ENCODE measurements around the gene PRKCE.

PRKCE gene

GRCh38 chr2:46157966-46158310, 506.5 kb downstream of the PRKCE start:
- H3K4me1 Mint-ChIP-seq: peaks cover 33% of the 10 kb centered on the region

GRCh38 chr2:46158661-46159060, 507.2 kb downstream of the PRKCE start:
- H3K4me1 Mint-ChIP-seq: peaks cover 34% of the 10 kb centered on the region
- TF ChIP-seq CTCF (IDR thresholded peaks at IDR 0.05; ENCODE audit: unreplicated experiment in 3 of 3): no peak
- no peak overlapping the region for H3K4me3 Mint-ChIP-seq
- H3K27me3 Mint-ChIP-seq (ENCODE audit: low read depth): no peaks in the 10 kb centered on the region
- no peak overlapping the region for H3K27ac Mint-ChIP-seq
- H3K9me3 Mint-ChIP-seq: no peaks in the 10 kb centered on the region
- peaks cover 7% of the 10 kb centered on the region for H3K36me3 Mint-ChIP-seq (ENCODE audit: low read depth)

More at GRCh38 chr2:46157966-46158310, 506.5 kb downstream of the PRKCE start:
- TF ChIP-seq CTCF (IDR thresholded peaks at IDR 0.05; ENCODE audit: unreplicated experiment in 3 of 3): no peak
- Mint-ChIP-seq H3K36me3 (ENCODE audit: low read depth) (peaks cover 7% of the 10 kb centered on the region), H3K9me3 (no peaks in the 10 kb centered on the region), H3K27me3 (ENCODE audit: low read depth) (no peaks in the 10 kb centered on the region), H3K27ac (peak overlapping the region in 1 of 3 experiments; percentile 10), H3K4me3 (no peak overlapping the region)

- no peak overlapping the region for H3K27ac Mint-ChIP-seq
Measured at GRCh38 chr2:46160326-46160725, 508.9 kb downstream of the PRKCE start.

GRCh38 chr2:46161315-46161714, 509.8 kb downstream of the PRKCE start:
- Mint-ChIP-seq H3K27me3 (ENCODE audit: low read depth) (no peaks in the 10 kb centered on the region), H3K4me3 (no peak overlapping the region), H3K9me3 (no peaks in the 10 kb centered on the region), H3K36me3 (ENCODE audit: low read depth) (peaks cover 7% of the 10 kb centered on the region), H3K27ac (peak overlapping the region in 1 of 3 experiments; percentile 64), H3K4me1 (peaks cover 50% of the 10 kb centered on the region)
- no peak for TF ChIP-seq CTCF (IDR thresholded peaks at IDR 0.05; ENCODE audit: unreplicated experiment in 3 of 3)

More at GRCh38 chr2:46160326-46160725, 508.9 kb downstream of the PRKCE start:
- no peak for TF ChIP-seq CTCF (IDR thresholded peaks at IDR 0.05; ENCODE audit: unreplicated experiment in 3 of 3)
- H3K27me3 Mint-ChIP-seq (ENCODE audit: low read depth): no peaks in the 10 kb centered on the region
- no peaks in the 10 kb centered on the region for H3K9me3 Mint-ChIP-seq
- peaks cover 7% of the 10 kb centered on the region for H3K36me3 Mint-ChIP-seq (ENCODE audit: low read depth)
- peaks cover 50% of the 10 kb centered on the region for H3K4me1 Mint-ChIP-seq
- H3K4me3 Mint-ChIP-seq: no peak overlapping the region

GRCh38 chr2:46161911-46162310, 510.4 kb downstream of the PRKCE start:
- Mint-ChIP-seq H3K27me3 (ENCODE audit: low read depth) (no peaks in the 10 kb centered on the region), H3K9me3 (no peaks in the 10 kb centered on the region)

More at GRCh38 chr2:46161911-46162310, 510.4 kb downstream of the PRKCE start:
- TF ChIP-seq CTCF (IDR thresholded peaks at IDR 0.05; ENCODE audit: unreplicated experiment in 3 of 3): no peak
- H3K4me1 Mint-ChIP-seq: peaks cover 50% of the 10 kb centered on the region
- H3K27ac Mint-ChIP-seq: peak overlapping the region in 2 of 3 experiments; percentile 50 to 64
- peaks cover 7% of the 10 kb centered on the region for H3K36me3 Mint-ChIP-seq (ENCODE audit: low read depth)
- no peak overlapping the region for H3K4me3 Mint-ChIP-seq

All from nephron (organoid).